Measurements from ENCODE around the gene TMEM89. TPM values are rescaled to one million over a fixed set of nuclear protein-coding genes. Genes with fewer than 3 reads are reported as not detected.

The TMEM89 gene
- total RNA-seq, 1 donor from 2014 or later: not detected

DNA sequence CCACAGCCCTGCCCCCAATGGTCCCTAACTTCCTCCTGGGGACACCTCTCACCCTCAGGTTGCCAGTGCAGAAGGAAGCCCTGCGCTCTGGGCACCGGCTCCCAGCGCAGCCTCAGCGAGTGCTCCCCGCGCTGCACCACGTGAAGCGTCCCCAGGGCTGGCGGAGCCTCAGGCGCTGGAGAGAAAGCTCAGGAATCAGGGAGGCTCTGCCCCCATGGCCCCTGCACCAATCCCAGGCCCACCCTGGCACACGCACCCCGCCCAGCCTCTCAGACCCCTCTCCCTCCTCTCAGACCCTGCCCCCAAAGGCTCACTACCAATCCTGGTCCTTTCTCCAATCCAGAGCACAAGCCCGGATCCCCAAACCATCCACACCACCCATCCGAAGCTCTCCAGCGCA lies 33.3 kb downstream of the TMEM89 start:
- H3K27me3 Mint-ChIP-seq (ENCODE audit: unreplicated experiment): peaks cover 13% of the 10 kb centered on the region

DNA sequence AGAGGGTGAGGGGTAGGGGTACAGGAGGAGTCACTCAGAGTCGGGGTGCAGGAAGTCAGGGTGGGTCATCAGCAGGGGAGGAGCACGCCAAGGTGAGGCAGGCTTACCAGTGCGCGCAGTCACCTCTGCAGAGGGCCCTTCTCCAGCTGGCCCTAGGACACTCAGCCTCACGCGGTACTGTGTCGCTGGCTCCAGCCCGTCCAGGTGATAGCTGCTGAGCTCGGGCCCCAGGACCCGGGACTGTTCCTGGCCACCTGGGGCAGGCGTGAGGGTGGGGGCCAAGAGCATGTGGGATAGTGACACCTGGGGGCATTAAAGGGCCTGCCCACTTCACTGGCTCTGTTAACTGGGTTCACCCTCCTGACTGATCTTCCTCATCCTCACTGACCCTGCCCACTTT lies 33.9 kb downstream of the TMEM89 start:
- no peak overlapping the region for H3K27ac Mint-ChIP-seq (ENCODE audit: unreplicated experiment)
- H3K9me3 Mint-ChIP-seq (ENCODE audit: unreplicated experiment): peaks cover 7% of the 10 kb centered on the region
- no peaks in the 10 kb centered on the region for H3K4me1 Mint-ChIP-seq (ENCODE audit: low read depth, unreplicated experiment)
- no peaks in the 10 kb centered on the region for H3K36me3 Mint-ChIP-seq (ENCODE audit: unreplicated experiment)
- peaks cover 13% of the 10 kb centered on the region for H3K27me3 Mint-ChIP-seq (ENCODE audit: unreplicated experiment)
- TF ChIP-seq, protein P1, sequence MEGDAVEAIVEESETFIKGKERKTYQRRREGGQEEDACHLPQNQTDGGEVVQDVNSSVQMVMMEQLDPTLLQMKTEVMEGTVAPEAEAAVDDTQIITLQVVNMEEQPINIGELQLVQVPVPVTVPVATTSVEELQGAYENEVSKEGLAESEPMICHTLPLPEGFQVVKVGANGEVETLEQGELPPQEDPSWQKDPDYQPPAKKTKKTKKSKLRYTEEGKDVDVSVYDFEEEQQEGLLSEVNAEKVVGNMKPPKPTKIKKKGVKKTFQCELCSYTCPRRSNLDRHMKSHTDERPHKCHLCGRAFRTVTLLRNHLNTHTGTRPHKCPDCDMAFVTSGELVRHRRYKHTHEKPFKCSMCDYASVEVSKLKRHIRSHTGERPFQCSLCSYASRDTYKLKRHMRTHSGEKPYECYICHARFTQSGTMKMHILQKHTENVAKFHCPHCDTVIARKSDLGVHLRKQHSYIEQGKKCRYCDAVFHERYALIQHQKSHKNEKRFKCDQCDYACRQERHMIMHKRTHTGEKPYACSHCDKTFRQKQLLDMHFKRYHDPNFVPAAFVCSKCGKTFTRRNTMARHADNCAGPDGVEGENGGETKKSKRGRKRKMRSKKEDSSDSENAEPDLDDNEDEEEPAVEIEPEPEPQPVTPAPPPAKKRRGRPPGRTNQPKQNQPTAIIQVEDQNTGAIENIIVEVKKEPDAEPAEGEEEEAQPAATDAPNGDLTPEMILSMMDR (IDR thresholded peaks at IDR 0.05; ENCODE audit: partially characterized antibody, unreplicated experiment): no peak
- DNase-seq: no peak
- H3K4me3 Mint-ChIP-seq (ENCODE audit: unreplicated experiment): no peak overlapping the region

More for the DNA sequence above, 33.3 kb downstream of the TMEM89 start:
- Mint-ChIP-seq H3K27ac (ENCODE audit: unreplicated experiment) (no peak overlapping the region), H3K9me3 (ENCODE audit: unreplicated experiment) (peaks cover 7% of the 10 kb centered on the region), H3K4me1 (ENCODE audit: low read depth, unreplicated experiment) (no peaks in the 10 kb centered on the region), H3K36me3 (ENCODE audit: unreplicated experiment) (no peaks in the 10 kb centered on the region), H3K4me3 (ENCODE audit: unreplicated experiment) (no peak overlapping the region)
- DNase-seq: no peak
- TF ChIP-seq, protein P1 (IDR thresholded peaks at IDR 0.05; ENCODE audit: partially characterized antibody, unreplicated experiment): no peak

DNA sequence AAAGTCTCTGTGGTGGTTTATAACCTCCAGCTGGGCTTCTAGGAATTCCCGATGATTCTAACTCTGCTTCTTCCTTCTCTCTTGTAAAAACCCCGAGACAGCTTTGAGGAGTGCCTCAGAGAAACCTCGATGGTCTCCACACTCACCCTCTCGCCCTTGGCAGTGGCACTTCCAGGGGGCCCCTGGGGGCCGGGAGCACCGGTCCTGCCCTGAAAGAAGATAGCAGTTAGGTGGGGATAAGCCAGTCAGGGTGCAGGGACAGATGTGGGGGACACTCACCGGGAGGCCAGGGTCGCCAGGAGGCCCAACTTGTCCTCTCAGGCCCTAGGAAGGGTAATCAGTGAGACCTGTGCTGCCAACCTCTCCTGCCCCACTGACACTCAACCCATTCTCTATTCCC lies 36.2 kb downstream of the TMEM89 start:
- DNase-seq: no peak
- peaks cover 5% of the 10 kb centered on the region for H3K9me3 Mint-ChIP-seq (ENCODE audit: unreplicated experiment)
- TF ChIP-seq, protein P1 (IDR thresholded peaks at IDR 0.05; ENCODE audit: partially characterized antibody, unreplicated experiment): no peak
- peaks cover 9% of the 10 kb centered on the region for H3K27me3 Mint-ChIP-seq (ENCODE audit: unreplicated experiment)
- peaks cover 8% of the 10 kb centered on the region for H3K36me3 Mint-ChIP-seq (ENCODE audit: unreplicated experiment)
- no peak overlapping the region for H3K27ac Mint-ChIP-seq (ENCODE audit: unreplicated experiment)
- no peak overlapping the region for H3K4me3 Mint-ChIP-seq (ENCODE audit: unreplicated experiment)
- no peaks in the 10 kb centered on the region for H3K4me1 Mint-ChIP-seq (ENCODE audit: low read depth, unreplicated experiment)

DNA sequence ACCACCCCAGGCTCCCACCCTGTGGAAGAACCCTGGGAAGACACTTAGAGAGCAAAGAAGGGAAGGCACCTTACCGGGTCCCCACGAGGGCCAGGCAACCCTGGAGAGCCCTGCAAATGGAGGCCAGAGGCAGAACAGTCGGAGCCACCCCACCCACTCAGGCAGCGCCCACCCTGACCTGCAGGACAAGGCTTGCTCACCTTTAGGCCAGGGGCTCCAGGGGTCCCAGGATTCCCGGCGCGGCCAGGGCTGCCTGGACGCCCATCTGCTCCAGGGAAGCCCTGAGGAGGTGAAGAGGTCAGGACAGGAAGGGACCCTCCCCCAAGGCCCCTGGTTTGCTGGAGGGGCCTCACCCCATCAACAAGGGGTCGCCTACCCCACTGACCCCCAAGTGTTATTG lies 36.7 kb downstream of the TMEM89 start:
- Mint-ChIP-seq H3K4me3 (ENCODE audit: unreplicated experiment) (no peak overlapping the region), H3K27me3 (ENCODE audit: unreplicated experiment) (peaks cover 9% of the 10 kb centered on the region), H3K36me3 (ENCODE audit: unreplicated experiment) (peaks cover 8% of the 10 kb centered on the region), H3K9me3 (ENCODE audit: unreplicated experiment) (peaks cover 5% of the 10 kb centered on the region), H3K27ac (ENCODE audit: unreplicated experiment) (no peak overlapping the region), H3K4me1 (ENCODE audit: low read depth, unreplicated experiment) (no peaks in the 10 kb centered on the region)
- no peak for DNase-seq
- TF ChIP-seq, protein P1 (IDR thresholded peaks at IDR 0.05; ENCODE audit: partially characterized antibody, unreplicated experiment): no peak

DNA sequence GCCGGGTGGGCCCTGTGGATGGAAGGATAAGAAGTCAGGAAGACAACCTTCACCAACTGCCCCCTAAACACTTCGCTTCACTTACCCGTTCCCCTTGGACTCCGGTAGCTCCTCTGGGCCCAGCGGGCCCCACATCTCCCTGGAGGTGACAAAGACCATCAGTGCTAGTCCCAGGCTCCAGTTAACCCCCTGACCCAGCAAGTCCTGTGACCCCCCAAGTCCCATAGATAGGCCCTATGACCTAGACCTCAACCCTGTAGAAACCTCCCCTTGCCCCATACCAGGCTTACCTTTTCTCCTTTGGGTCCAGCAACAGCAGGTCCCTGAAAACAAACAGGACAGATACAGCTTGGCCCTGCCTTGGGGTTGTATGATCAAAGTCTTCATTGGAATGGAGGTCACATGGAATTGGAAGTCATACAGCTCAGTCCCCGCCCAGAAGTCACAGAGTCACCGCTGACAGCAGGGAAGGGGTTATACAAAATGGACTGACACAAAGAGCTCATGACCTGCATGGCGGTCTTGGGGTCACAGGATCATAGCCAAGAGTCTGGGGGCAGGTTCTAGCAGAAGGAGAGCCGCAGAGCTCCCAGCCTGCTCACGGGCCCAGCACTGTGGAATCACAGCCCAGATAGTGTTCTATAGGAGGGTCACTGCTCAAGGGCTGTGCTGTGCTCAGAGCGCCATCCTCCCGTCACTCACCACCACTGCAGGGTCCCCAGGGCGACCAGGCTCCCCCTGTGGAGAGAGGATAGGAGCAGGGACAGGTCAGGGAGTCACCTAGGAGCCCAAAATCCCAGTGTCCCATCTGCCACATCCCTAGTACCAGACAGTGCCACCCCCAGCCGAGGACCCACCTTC lies 39.7 kb downstream of the TMEM89 start:
- DNase-seq: no peak
- Mint-ChIP-seq H3K4me3 (ENCODE audit: unreplicated experiment) (no peak overlapping the region), H3K9me3 (ENCODE audit: unreplicated experiment) (no peaks in the 10 kb centered on the region), H3K27me3 (ENCODE audit: unreplicated experiment) (peaks cover 3% of the 10 kb centered on the region), H3K4me1 (ENCODE audit: low read depth, unreplicated experiment) (no peaks in the 10 kb centered on the region), H3K27ac (ENCODE audit: unreplicated experiment) (no peak overlapping the region), H3K36me3 (ENCODE audit: unreplicated experiment) (peaks cover 8% of the 10 kb centered on the region)
- TF ChIP-seq, protein P1 (IDR thresholded peaks at IDR 0.05; ENCODE audit: partially characterized antibody, unreplicated experiment): no peak
